Endothelial cell of umbilical vein (primary cell): ENCODE measurements around the gene NFATC2IP. TPM values are rescaled to one million over a fixed set of nuclear protein-coding genes. Genes with fewer than 3 reads are reported as not detected.

Experiments
- BruUV-seq: library from RNA; stranded (reverse); fragments of 400-500 nt; replicated peaks from 2 replicates; lab custom pipeline; 2021; lab: Mats Ljungman, UMichigan
- CTCF ChIA-PET: fragments of 300-600, 350-600 bp; sonication (Branson Sonifier 250); formaldehyde crosslinking; loops from one replicate; lab custom pipeline; 2021; ENCODE audit warnings: antibody characterized with exemption, inconsistent platforms; lab: Charles Lee
- POLR2A ChIA-PET: fragments of 300-600, 350-600 bp; sonication (Branson Sonifier 250); formaldehyde crosslinking; loops from one replicate; lab custom pipeline; 2021; ENCODE audit warnings: antibody characterized with exemption, inconsistent platforms; lab: Charles Lee
- DNase-seq: peaks from one replicate; pipeline ENCODE4 v3.0.0-alpha.2; 2011; ENCODE audit warnings: low read depth, low spot score
- FAIRE-seq: peaks from 2 replicates; lab custom pipeline; 2011; peaks lifted over from hg19 to GRCh38; lab: Jason Lieb, UNC
- H2AFZ ChIP-seq: 2 replicates; pipeline ENCODE4 v1.6.0; 2012; ENCODE audit warnings: low read depth, low read length, control low read depth, inconsistent platforms
- H3K27ac ChIP-seq: 2 replicates; pipeline ENCODE4 v1.5.1; 2011; ENCODE audit warnings: low read depth, mild to moderate bottlenecking, control low read depth, low read length, moderate library complexity; ENCODE audit not compliant: insufficient read depth
- H3K27me3 ChIP-seq, 2 experiments: 2 replicates each; pipeline versions ENCODE4 v1.6.0 to v1.6.1; 2011; ENCODE audit warnings: low read length in 2 of 2, mixed read lengths in 1 of 2; ENCODE audit not compliant: control insufficient read depth in 2 of 2, insufficient read depth in 2 of 2
- H3K36me3 ChIP-seq, 2 experiments: 2 replicates in 1 of 2; 3 replicates in 1 of 2; pipeline ENCODE4 v1.5.1; 2011; ENCODE audit warnings: low read length in 2 of 2, mild to moderate bottlenecking in 1 of 2, moderate library complexity in 1 of 2; ENCODE audit not compliant: control insufficient read depth in 2 of 2, insufficient read depth in 2 of 2; ENCODE audit errors: extremely low read depth in 1 of 2
- H3K4me1 ChIP-seq: 3 replicates; pipeline ENCODE4 v1.5.1; 2011; ENCODE audit warnings: mild to moderate bottlenecking, low read length; ENCODE audit not compliant: control insufficient read depth, insufficient read depth; ENCODE audit errors: extremely low read depth
- H3K4me2 ChIP-seq: 2 replicates; pipeline ENCODE4 v1.6.1; 2011; ENCODE audit warnings: low read length, control low read depth, mixed read lengths; ENCODE audit not compliant: insufficient read depth
- H3K4me3 ChIP-seq, 3 experiments: fragments of 200-600 bp in 1 of 3; sonication (generic), shearing (Covaris generic) in 1 of 3; replicated peaks in 1 of 3; 2 replicates each; pipeline ENCODE4 v1.5.1; 2011 to 2016; ENCODE audit warnings: control low read depth in 3 of 3, low read length in 3 of 3, mild to moderate bottlenecking in 2 of 3, inconsistent platforms in 1 of 3, low read depth in 1 of 3, moderate library complexity in 1 of 3; ENCODE audit not compliant: insufficient read depth in 1 of 3
- H3K79me2 ChIP-seq: 2 replicates; pipeline ENCODE4 v1.6.0; 2012; ENCODE audit warnings: low read length, inconsistent platforms; ENCODE audit not compliant: control insufficient read depth, insufficient read depth
- H3K9ac ChIP-seq: replicated peaks from 2 replicates; pipeline ENCODE3; 2011; ENCODE audit warnings: low read length, control low read depth; ENCODE audit not compliant: insufficient read depth; ENCODE audit errors: extremely low read depth
- H3K9me1 ChIP-seq: replicated peaks from 3 replicates; pipeline ENCODE4 v1.6.0; 2011; ENCODE audit warnings: mild to moderate bottlenecking, low read length; ENCODE audit not compliant: control insufficient read depth, insufficient read depth; ENCODE audit errors: extremely low read depth
- H3K9me3 ChIP-seq: replicated peaks from 2 replicates; pipeline ENCODE4 v1.5.1; 2012; ENCODE audit warnings: low read length, inconsistent platforms; ENCODE audit not compliant: control insufficient read depth, insufficient read depth
- H4K20me1 ChIP-seq: replicated peaks from 2 replicates; pipeline ENCODE3; 2011; ENCODE audit warnings: mild to moderate bottlenecking, low read length; ENCODE audit not compliant: control insufficient read depth, insufficient read depth; ENCODE audit errors: extremely low read depth
- CTCF ChIP-seq, 2 donors: IDR thresholded peaks; 1 replicate in 1 of 2; 2 replicates in 1 of 2; pipeline ENCODE4 v1.5.1; 2011; ENCODE audit warnings: low read length in 2 of 2, mild to moderate bottlenecking in 2 of 2, moderate library complexity in 2 of 2, control low read depth in 1 of 2, inconsistent platforms in 1 of 2, low read depth in 1 of 2; ENCODE audit not compliant: insufficient read depth in 1 of 2; ENCODE audit errors: extremely low read depth in 1 of 2
- EZH2 ChIP-seq: IDR thresholded peaks from 2 replicates; pipeline ENCODE4 v1.6.1; 2012; ENCODE audit warnings: borderline replicate concordance, low read depth, mild to moderate bottlenecking, moderate library complexity, low read length, inconsistent platforms; ENCODE audit not compliant: severe bottlenecking
- FOS ChIP-seq: IDR thresholded peaks from 2 replicates; pipeline ENCODE4 v1.6.1; 2011; ENCODE audit warnings: mild to moderate bottlenecking, low read length, moderate library complexity, borderline replicate concordance; ENCODE audit not compliant: insufficient read depth
- GATA2 ChIP-seq: IDR thresholded peaks from 2 replicates; pipeline ENCODE4 v1.7.0; 2011; ENCODE audit warnings: low read depth, mild to moderate bottlenecking, moderate library complexity, mixed read lengths, low read length; ENCODE audit not compliant: insufficient read length, insufficient read depth
- JUN ChIP-seq: IDR thresholded peaks from 2 replicates; pipeline ENCODE4 v1.6.1; 2011; ENCODE audit warnings: borderline replicate concordance, low read depth; ENCODE audit not compliant: insufficient read length, insufficient read depth
- MYC ChIP-seq: IDR thresholded peaks from one replicate; pipeline ENCODE4 v1.6.1; 2011; ENCODE audit warnings: mild to moderate bottlenecking, low read depth, low read length
- POLR2A ChIP-seq: IDR thresholded peaks from 2 replicates; pipeline ENCODE4 v1.6.1; 2012; ENCODE audit warnings: low read depth, mild to moderate bottlenecking, control low read depth, low read length
- POLR2AphosphoS5 ChIP-seq: IDR thresholded peaks from 2 replicates; pipeline ENCODE4 v1.6.1; 2012; ENCODE audit warnings: low read depth, mild to moderate bottlenecking, control low read depth, low read length, moderate library complexity; ENCODE audit not compliant: insufficient read depth
- dilution Hi-C: fragments of 300-500 bp; cut with MboI; formaldehyde crosslinking; loops from one replicate; pipeline ENCODE4 v1.15.0; 2019; ENCODE audit warnings: low sequenced_read_pairs; ENCODE audit not compliant: extremely low pct_ligation_motif_present
- intact Hi-C: fragments of 100-400 bp; cut with micrococcal nuclease; formaldehyde crosslinking; loops from one replicate; pipeline ENCODE4 v1.10.0; 2022
- polyA plus RNA-seq, 4 experiments: library from polyadenylated mRNA; depleted of rRNA in 3 of 4; stranded (reverse) in 3 of 4; unstranded in 1 of 4; fragments of >200 nt; gene quantifications; 2 replicates each; pipeline versions ENCODE4 v1.2.1 to v1.2.3, GENCODE V29; 2011 to 2012; ENCODE audit warnings: missing spikeins in 1 of 4
- total RNA-seq: library from RNA; stranded (reverse); gene quantifications from 2 replicates; pipeline ENCODE4 v1.2.3, GENCODE V29; 2021
- TF ChIP-seq, protein P1 (sequence below): IDR thresholded peaks from 2 replicates; pipeline ENCODE4 v1.6.1; 2011; ENCODE audit not compliant: insufficient read depth, insufficient read length

Gene NFATC2IP
- total and polyA plus RNA-seq, 2 donors (not counting 3 experiments of a cell fraction or from before 2014, with no cell fraction given) = 64.1 to 69.6 TPM

GRCh38 chr16:28923231-28923587 lies 27.5 kb upstream of the NFATC2IP start:
- H3K4me2 ChIP-seq = no peak overlapping the region
- CTCF ChIA-PET = interaction anchor here (0.9 to 2.2 kb wide), 5 partner anchors 12 to 22 kb away, joined by 3 to 8 read pairs (median 4); no protein-coding TSS in a partner anchor
- POLR2A ChIA-PET = no interaction called here
- H3K9ac ChIP-seq = no peak overlapping the region
- H3K4me1 ChIP-seq = no peaks in the 10 kb centered on the region
- intact Hi-C loops (no loop called here), dilution Hi-C loops (no loop called here)
- no peaks in the 10 kb centered on the region for H3K9me3 ChIP-seq
- TF ChIP-seq CTCF (IDR thresholded peaks at IDR 0.05; ENCODE audit: extremely low read depth in 1 of 2, insufficient read depth in 1 of 2, low read depth in 1 of 2, low read length in 2 of 2) = no peak
- TF ChIP-seq FOS = no peak
- TF ChIP-seq POLR2A = no peak
- TF ChIP-seq, protein P1, sequence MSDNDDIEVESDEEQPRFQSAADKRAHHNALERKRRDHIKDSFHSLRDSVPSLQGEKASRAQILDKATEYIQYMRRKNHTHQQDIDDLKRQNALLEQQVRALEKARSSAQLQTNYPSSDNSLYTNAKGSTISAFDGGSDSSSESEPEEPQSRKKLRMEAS = no peak
- no peak for TF ChIP-seq MYC
- no peak for TF ChIP-seq JUN
- no peak for TF ChIP-seq EZH2
- no peak for TF ChIP-seq POLR2AphosphoS5
- TF ChIP-seq GATA2 = no peak
- H3K27ac ChIP-seq = no peak overlapping the region
- DNase-seq = no peak
- no peak overlapping the region for H2AFZ ChIP-seq
- no TSS peak for BruUV-seq
- no peaks in the 10 kb centered on the region for H3K9me1 ChIP-seq
- no peaks in the 10 kb centered on the region for H4K20me1 ChIP-seq
- peaks cover 0 to 7% of the 10 kb centered on the region in 2 experiments for H3K36me3 ChIP-seq
- no peaks in the 10 kb centered on the region for H3K79me2 ChIP-seq
- no peaks in the 10 kb centered on the region for H3K27me3 ChIP-seq
- H3K4me3 ChIP-seq = no peak overlapping the region
- no peak for FAIRE-seq
